ENCODE measurements around the gene SRMS. TPM values are rescaled to one million over a fixed set of nuclear protein-coding genes. Genes with fewer than 3 reads are reported as not detected.
"Not testable (repeated sequence)": the region's sequence is repeated elsewhere in the genome, so short reads cannot be mapped to it uniquely, and the experiment has no call there.

SRMS gene
- total RNA-seq, 1 donor from 2014 or later, result not detected

GRCh38 chr20:63565021-63565698 is 17.6 kb upstream of the SRMS start:
- Mint-ChIP-seq H3K9me3 (no peaks in the 10 kb centered on the region), H3K27me3 (no peaks in the 10 kb centered on the region), H3K36me3 (ENCODE audit: low read depth) (peaks cover 24% of the 10 kb centered on the region), H3K27ac (no peak overlapping the region), H3K4me3 (no peak overlapping the region), H3K4me1 (peaks cover 19% of the 10 kb centered on the region)
- intact Hi-C loops (cut with micrococcal nuclease), result no loop called here
- no peak for DNase-seq

- Mint-ChIP-seq H3K4me3 (no peak overlapping the region), H3K4me1 (peaks cover 14% of the 10 kb centered on the region), H3K36me3 (ENCODE audit: low read depth) (peaks cover 21% of the 10 kb centered on the region), H3K9me3 (no peaks in the 10 kb centered on the region), H3K27me3 (no peaks in the 10 kb centered on the region), H3K27ac (no peak overlapping the region)
- DNase-seq, result no peak
- intact Hi-C loops (cut with micrococcal nuclease), result no loop called here
Observed at GRCh38 chr20:63564036-63564810, 16.7 kb upstream of the SRMS start.

- intact Hi-C loops (cut with micrococcal nuclease), result no loop called here
- no peak overlapping the region for H3K4me3 Mint-ChIP-seq
- no peaks in the 10 kb centered on the region for H3K27me3 Mint-ChIP-seq
- H3K27ac Mint-ChIP-seq, result no peak overlapping the region
- H3K4me1 Mint-ChIP-seq, result peaks cover 10% of the 10 kb centered on the region
- DNase-seq, result no peak
- no peaks in the 10 kb centered on the region for H3K9me3 Mint-ChIP-seq
- H3K36me3 Mint-ChIP-seq (ENCODE audit: low read depth), result peaks cover 24% of the 10 kb centered on the region
Observed at GRCh38 chr20:63563225-63563935, 15.8 kb upstream of the SRMS start.

GRCh38 chr20:63562461-63563224 is 15.1 kb upstream of the SRMS start:
- H3K9me3 Mint-ChIP-seq, result no peaks in the 10 kb centered on the region
- intact Hi-C loops (cut with micrococcal nuclease), result no loop called here
- DNase-seq, result no peak
- H3K27ac Mint-ChIP-seq, result no peak overlapping the region
- H3K4me1 Mint-ChIP-seq, result peaks cover 4% of the 10 kb centered on the region
- H3K4me3 Mint-ChIP-seq, result no peak overlapping the region
- H3K36me3 Mint-ChIP-seq (ENCODE audit: low read depth), result peaks cover 22% of the 10 kb centered on the region
- no peaks in the 10 kb centered on the region for H3K27me3 Mint-ChIP-seq

- H3K36me3 Mint-ChIP-seq (ENCODE audit: low read depth), result peaks cover 27% of the 10 kb centered on the region
Observed at GRCh38 chr20:63561624-63562396, 14.3 kb upstream of the SRMS start.

GRCh38 chr20:63560856-63561609 is 13.5 kb upstream of the SRMS start:
- Mint-ChIP-seq H3K4me3 (no peak overlapping the region), H3K27ac (no peak overlapping the region), H3K9me3 (no peaks in the 10 kb centered on the region), H3K36me3 (ENCODE audit: low read depth) (peaks cover 27% of the 10 kb centered on the region), H3K4me1 (no peaks in the 10 kb centered on the region), H3K27me3 (no peaks in the 10 kb centered on the region)
- no peak for DNase-seq
- intact Hi-C loops (cut with micrococcal nuclease), result no loop called here

More at GRCh38 chr20:63561624-63562396, 14.3 kb upstream of the SRMS start:
- no peaks in the 10 kb centered on the region for H3K27me3 Mint-ChIP-seq
- no peak overlapping the region for H3K4me3 Mint-ChIP-seq
- H3K27ac Mint-ChIP-seq, result no peak overlapping the region
- intact Hi-C loops (cut with micrococcal nuclease), result no loop called here
- no peak for DNase-seq
- H3K4me1 Mint-ChIP-seq, result no peaks in the 10 kb centered on the region
- no peaks in the 10 kb centered on the region for H3K9me3 Mint-ChIP-seq

GRCh38 chr20:63560333-63560805 is 12.8 kb upstream of the SRMS start:
- H3K36me3 Mint-ChIP-seq (ENCODE audit: low read depth), result peaks cover 21% of the 10 kb centered on the region
- H3K9me3 Mint-ChIP-seq, result no peaks in the 10 kb centered on the region
- H3K4me1 Mint-ChIP-seq, result no peaks in the 10 kb centered on the region
- intact Hi-C loops (cut with micrococcal nuclease), result no loop called here
- no peak overlapping the region for H3K4me3 Mint-ChIP-seq
- no peaks in the 10 kb centered on the region for H3K27me3 Mint-ChIP-seq
- no peak for DNase-seq
- H3K27ac Mint-ChIP-seq, result peak overlapping the region; percentile 56

GRCh38 chr20:63559485-63560332 is 12.2 kb upstream of the SRMS start:
- H3K9me3 Mint-ChIP-seq; H3K27me3 Mint-ChIP-seq; DNase-seq; H3K4me1 Mint-ChIP-seq; H3K27ac Mint-ChIP-seq; intact Hi-C loops (cut with micrococcal nuclease); H3K4me3 Mint-ChIP-seq: not testable (repeated sequence)
- H3K36me3 Mint-ChIP-seq (ENCODE audit: low read depth), result peaks cover 21% of the 10 kb centered on the region

- intact Hi-C loops (cut with micrococcal nuclease), result no loop called here
- Mint-ChIP-seq H3K27me3 (no peaks in the 10 kb centered on the region), H3K4me3 (no peak overlapping the region), H3K27ac (no peak overlapping the region), H3K36me3 (ENCODE audit: low read depth) (peaks cover 20% of the 10 kb centered on the region), H3K9me3 (no peaks in the 10 kb centered on the region), H3K4me1 (no peaks in the 10 kb centered on the region)
- DNase-seq, result no peak
Observed at GRCh38 chr20:63558804-63559484, 11.4 kb upstream of the SRMS start.

GRCh38 chr20:63557481-63557891 is 9.9 kb upstream of the SRMS start:
- H3K4me1 Mint-ChIP-seq, result peaks cover 7% of the 10 kb centered on the region
- peaks cover 20% of the 10 kb centered on the region for H3K36me3 Mint-ChIP-seq (ENCODE audit: low read depth)
- H3K27ac Mint-ChIP-seq, result no peak overlapping the region
- intact Hi-C loops (cut with micrococcal nuclease), result no loop called here
- H3K4me3 Mint-ChIP-seq, result no peak overlapping the region
- no peak for DNase-seq
- no peaks in the 10 kb centered on the region for H3K27me3 Mint-ChIP-seq
- H3K9me3 Mint-ChIP-seq, result no peaks in the 10 kb centered on the region

GRCh38 chr20:63556873-63557478 is 9.4 kb upstream of the SRMS start:
- H3K27me3 Mint-ChIP-seq, result no peaks in the 10 kb centered on the region
- H3K9me3 Mint-ChIP-seq, result no peaks in the 10 kb centered on the region
- H3K36me3 Mint-ChIP-seq (ENCODE audit: low read depth), result peaks cover 20% of the 10 kb centered on the region
- H3K4me3 Mint-ChIP-seq, result no peak overlapping the region
- no peak for DNase-seq
- no peak overlapping the region for H3K27ac Mint-ChIP-seq
- intact Hi-C loops (cut with micrococcal nuclease), result no loop called here
- H3K4me1 Mint-ChIP-seq, result peaks cover 10% of the 10 kb centered on the region

Data from activated CD4-positive, alpha-beta T cell treated with anti-CD3 and anti-CD28 coated beads, Interleukin-2, amount 10 ng/mL, durations not matched to agents 24 days and 14 days (primary cell).